Lower leg skin (tissue), 3 donors: ENCODE data around the gene OSBPL9.

Experiments
- POLR2A ChIP-seq, 2 donors: fragments of 450-650 bp; IDR thresholded peaks; one replicate each; pipeline ENCODE4 v1.6.1; 2016 to 2017; ENCODE audit warnings: antibody characterized with exemption in 2 of 2, mild to moderate bottlenecking in 1 of 2, moderate library complexity in 1 of 2
- TF ChIP-seq, protein P1 (sequence below), 3 donors: fragments of 450-650 bp; IDR thresholded peaks; one replicate each; pipeline ENCODE4 v1.5.1; 2016; ENCODE audit warnings: antibody characterized with exemption in 3 of 3, mild to moderate bottlenecking in 3 of 3, moderate library complexity in 2 of 3

- TF ChIP-seq POLR2A (IDR thresholded peaks at IDR 0.05), result no peak
- TF ChIP-seq, protein P1, sequence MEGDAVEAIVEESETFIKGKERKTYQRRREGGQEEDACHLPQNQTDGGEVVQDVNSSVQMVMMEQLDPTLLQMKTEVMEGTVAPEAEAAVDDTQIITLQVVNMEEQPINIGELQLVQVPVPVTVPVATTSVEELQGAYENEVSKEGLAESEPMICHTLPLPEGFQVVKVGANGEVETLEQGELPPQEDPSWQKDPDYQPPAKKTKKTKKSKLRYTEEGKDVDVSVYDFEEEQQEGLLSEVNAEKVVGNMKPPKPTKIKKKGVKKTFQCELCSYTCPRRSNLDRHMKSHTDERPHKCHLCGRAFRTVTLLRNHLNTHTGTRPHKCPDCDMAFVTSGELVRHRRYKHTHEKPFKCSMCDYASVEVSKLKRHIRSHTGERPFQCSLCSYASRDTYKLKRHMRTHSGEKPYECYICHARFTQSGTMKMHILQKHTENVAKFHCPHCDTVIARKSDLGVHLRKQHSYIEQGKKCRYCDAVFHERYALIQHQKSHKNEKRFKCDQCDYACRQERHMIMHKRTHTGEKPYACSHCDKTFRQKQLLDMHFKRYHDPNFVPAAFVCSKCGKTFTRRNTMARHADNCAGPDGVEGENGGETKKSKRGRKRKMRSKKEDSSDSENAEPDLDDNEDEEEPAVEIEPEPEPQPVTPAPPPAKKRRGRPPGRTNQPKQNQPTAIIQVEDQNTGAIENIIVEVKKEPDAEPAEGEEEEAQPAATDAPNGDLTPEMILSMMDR (IDR thresholded peaks at IDR 0.05), result no peak
Measured at GRCh38 chr1:51648180-51649109, 31.6 kb downstream of the OSBPL9 start.
